ENCODE data around the gene C17orf107. TPM values are rescaled to one million over a fixed set of nuclear protein-coding genes. Genes with fewer than 3 reads are reported as not detected.
"Not testable (repeated sequence)": the region's sequence is repeated elsewhere in the genome, so short reads cannot be mapped to it uniquely, and the experiment has no call there.

The C17orf107 gene
- total and polyA plus RNA-seq, 5 experiments from 2014 or later: 1.5 to 5.7 (median 1.8) TPM

GRCh38 chr17:4903051-4903818, 3.9 kb downstream of the C17orf107 start, which contains the start of gene CHRNE:
TSS of gene CHRNE (minus strand) at chr17:4903098. CDS start at chr17:4903063, 35 bp downstream.
- peak within 1 kb of the TSS; percentile 27 to 99 (median 84) for H3K27ac Mint-ChIP-seq
- peaks cover 0 to 2% (median 0%) of the 10 kb centered on the region in 5 donors for H3K27me3 Mint-ChIP-seq
- H3K4me3 Mint-ChIP-seq: peak within 1 kb of the TSS; percentile 40 to 86 (median 72)
- peak; percentile 51 to 88 (median 76) for DNase-seq
- POLR2A ChIA-PET: interaction anchor here (0.6 to 1.7 kb wide), 8 partner anchors 59 to 209 kb away, joined by 3 to 8 read pairs (median 4); partner anchors contain the start of genes ARRB2, CAMTA2, SPAG7 and ZNF232
- no peaks in the 10 kb centered on the region for H3K36me3 Mint-ChIP-seq
- H3K9me3 Mint-ChIP-seq: no peaks in the 10 kb centered on the region
- peak; percentile 26 to 27 for ATAC-seq
- H3K4me1 Mint-ChIP-seq: peaks cover 26 to 45% (median 41%) of the 10 kb centered on the region in 4 donors

- H3K9me3 Mint-ChIP-seq, H3K4me3 Mint-ChIP-seq, DNase-seq, H3K27me3 Mint-ChIP-seq, ATAC-seq, H3K36me3 Mint-ChIP-seq: not testable (repeated sequence)
- POLR2A ChIA-PET: interaction anchor here (1.2 to 1.8 kb wide), 2 partner anchors 43 to 60 kb away, joined by 8 to 13 read pairs; partner anchors contain the start of gene SPAG7
- Mint-ChIP-seq H3K27ac (peak overlapping the region in 1 of 10 donors; percentile 59), H3K4me1 (peaks cover 13 to 27% (median 21%) of the 10 kb centered on the region in 4 donors)
These were observed 7.3 kb downstream of the C17orf107 start for GRCh38 chr17:4906642-4907041.

GRCh38 chr17:4908301-4908700, 9.0 kb downstream of the C17orf107 start:
- DNase-seq (peak in 1 of 10 donors; percentile 25), ATAC-seq (peak in 1 of 2 donors; percentile 26)
- Mint-ChIP-seq H3K4me1 (peaks cover 3 to 10% (median 5%) of the 10 kb centered on the region in 4 donors), H3K27me3 (no peaks in the 10 kb centered on the region), H3K36me3 (no peaks in the 10 kb centered on the region), H3K27ac (no peak overlapping the region), H3K4me3 (no peak overlapping the region), H3K9me3 (no peaks in the 10 kb centered on the region)
- POLR2A ChIA-PET: interaction anchor here (0.7 to 3.7 kb wide), 7 partner anchors 31 to 268 kb away, joined by 3 to 44 read pairs (median 7); partner anchors contain the start of genes INCA1, KIF1C, PFN1 and RNF167

- ATAC-seq (peak; percentile 89 to 96), DNase-seq (peak; percentile 44 to 86 (median 70))
- H3K4me3 Mint-ChIP-seq: no peak overlapping the region
- H3K27me3 Mint-ChIP-seq: no peaks in the 10 kb centered on the region
- POLR2A ChIA-PET: interaction anchor here (0.7 to 3.7 kb wide), 11 partner anchors 31 to 267 kb away, joined by 3 to 44 read pairs (median 3); partner anchors contain the start of genes INCA1, KIF1C, PFN1 and RNF167
- H3K36me3 Mint-ChIP-seq: no peaks in the 10 kb centered on the region
- no peaks in the 10 kb centered on the region for H3K9me3 Mint-ChIP-seq
- no peak overlapping the region for H3K27ac Mint-ChIP-seq
- H3K4me1 Mint-ChIP-seq: peaks cover 0 to 5% (median under 1%) of the 10 kb centered on the region in 4 donors
These were observed 9.6 kb downstream of the C17orf107 start for GRCh38 chr17:4908711-4909496.

- DNase-seq (no peak), ATAC-seq (no peak)
- Mint-ChIP-seq H3K27me3 (no peaks in the 10 kb centered on the region), H3K27ac (peak overlapping the region in 1 of 10 donors; percentile 38), H3K4me3 (no peak overlapping the region), H3K4me1 (peaks cover 0 to 2% (median 0%) of the 10 kb centered on the region in 4 donors), H3K9me3 (no peaks in the 10 kb centered on the region), H3K36me3 (no peaks in the 10 kb centered on the region)
- POLR2A ChIA-PET: interaction anchor here (0.6 to 1.2 kb wide), 3 partner anchors 9 to 180 kb away, joined by 3 to 5 read pairs (median 3); no protein-coding TSS in a partner anchor
These were observed 14.7 kb downstream of the C17orf107 start for GRCh38 chr17:4913994-4914393.

- not testable (repeated sequence) for H3K27me3 Mint-ChIP-seq, H3K4me1 Mint-ChIP-seq, ATAC-seq, H3K27ac Mint-ChIP-seq, H3K9me3 Mint-ChIP-seq, H3K36me3 Mint-ChIP-seq, DNase-seq, H3K4me3 Mint-ChIP-seq
- POLR2A ChIA-PET: interaction anchor here (0.6 kb wide), 1 partner anchor 9 kb away, joined by 3 read pairs; no protein-coding TSS in a partner anchor
These were observed 15.2 kb downstream of the C17orf107 start for GRCh38 chr17:4914551-4914950.

GRCh38 chr17:4919511-4920047, 20.2 kb downstream of the C17orf107 start:
- no peak overlapping the region for H3K27ac Mint-ChIP-seq
- no peaks in the 10 kb centered on the region for H3K27me3 Mint-ChIP-seq
- no peaks in the 10 kb centered on the region for H3K36me3 Mint-ChIP-seq
- ATAC-seq (no peak), DNase-seq (no peak)
- peaks cover 0 to 6% (median 3%) of the 10 kb centered on the region in 4 donors for H3K4me1 Mint-ChIP-seq
- no peak overlapping the region for H3K4me3 Mint-ChIP-seq
- H3K9me3 Mint-ChIP-seq: no peaks in the 10 kb centered on the region
- POLR2A ChIA-PET: interaction anchor here (0.6 to 0.7 kb wide), 3 partner anchors 195 to 396 kb away, joined by 3 to 5 read pairs (median 4); no protein-coding TSS in a partner anchor

- H3K4me1 Mint-ChIP-seq: peaks cover 0 to 6% (median 3%) of the 10 kb centered on the region in 4 donors
- DNase-seq (no peak), ATAC-seq (no peak)
- H3K4me3 Mint-ChIP-seq: no peak overlapping the region
- H3K36me3 Mint-ChIP-seq: no peaks in the 10 kb centered on the region
- H3K27me3 Mint-ChIP-seq: no peaks in the 10 kb centered on the region
- H3K27ac Mint-ChIP-seq: no peak overlapping the region
- POLR2A ChIA-PET: interaction anchor here (0.6 to 1.0 kb wide), 3 partner anchors 19 to 897 kb away, joined by 3 read pairs; no protein-coding TSS in a partner anchor
- H3K9me3 Mint-ChIP-seq: no peaks in the 10 kb centered on the region
These were observed 21.2 kb downstream of the C17orf107 start for GRCh38 chr17:4920351-4921048.

- POLR2A ChIA-PET: interaction anchor here (0.7 kb wide), 1 partner anchor 898 kb away, joined by 3 read pairs; no protein-coding TSS in a partner anchor
- no peak for ATAC-seq
- Mint-ChIP-seq H3K4me1 (peaks cover 0 to 6% (median 3%) of the 10 kb centered on the region in 4 donors), H3K27ac (no peak overlapping the region), H3K9me3 (no peaks in the 10 kb centered on the region), H3K36me3 (no peaks in the 10 kb centered on the region), H3K4me3 (no peak overlapping the region), H3K27me3 (no peaks in the 10 kb centered on the region)
- DNase-seq: no peak
These were observed 22.0 kb downstream of the C17orf107 start for GRCh38 chr17:4921320-4921719.

GRCh38 chr17:4926577-4927335, 27.4 kb downstream of the C17orf107 start:
- not testable (repeated sequence) for H3K27me3 Mint-ChIP-seq, DNase-seq, ATAC-seq, H3K4me3 Mint-ChIP-seq, H3K9me3 Mint-ChIP-seq
- H3K36me3 Mint-ChIP-seq: peaks cover 6 to 28% (median 6%) of the 10 kb centered on the region in 3 donors
- POLR2A ChIA-PET: interaction anchor here (0.6 kb wide), 1 partner anchor 21 kb away, joined by 3 read pairs; no protein-coding TSS in a partner anchor
- peak overlapping the region in 1 of 10 donors; percentile 26 for H3K27ac Mint-ChIP-seq
- H3K4me1 Mint-ChIP-seq: peaks cover 3 to 12% (median 5%) of the 10 kb centered on the region in 4 donors

GRCh38 chr17:4928881-4929280, 29.5 kb downstream of the C17orf107 start:
- Mint-ChIP-seq H3K9me3 (no peaks in the 10 kb centered on the region), H3K36me3 (peaks cover 6 to 30% (median 6%) of the 10 kb centered on the region in 3 donors), H3K4me1 (peaks cover 14 to 25% (median 17%) of the 10 kb centered on the region in 4 donors), H3K27me3 (no peaks in the 10 kb centered on the region), H3K27ac (peak overlapping the region in 2 of 10 donors; percentile 49 to 66), H3K4me3 (no peak overlapping the region)
- POLR2A ChIA-PET: interaction anchor here (1.0 kb wide), 1 partner anchor 32 kb away, joined by 3 read pairs; no protein-coding TSS in a partner anchor
- ATAC-seq (no peak), DNase-seq (no peak)

Measured in naive thymus-derived CD8-positive, alpha-beta T cell (primary cell).